GM11168 (cell line): ENCODE data around the gene CPPED1.
"Not testable (repeated sequence)": the region's sequence is repeated elsewhere in the genome, so short reads cannot be mapped to it uniquely, and the experiment has no call there.

Experiments
- in situ Hi-C: fragments of 300-500 bp; cut with MboI; formaldehyde crosslinking; loops from one replicate; pipeline ENCODE4 v1.12.0; 2022; ENCODE audit warnings: low sequenced_read_pairs; ENCODE audit not compliant: unreplicated experiment

Gene CPPED1

DNA sequence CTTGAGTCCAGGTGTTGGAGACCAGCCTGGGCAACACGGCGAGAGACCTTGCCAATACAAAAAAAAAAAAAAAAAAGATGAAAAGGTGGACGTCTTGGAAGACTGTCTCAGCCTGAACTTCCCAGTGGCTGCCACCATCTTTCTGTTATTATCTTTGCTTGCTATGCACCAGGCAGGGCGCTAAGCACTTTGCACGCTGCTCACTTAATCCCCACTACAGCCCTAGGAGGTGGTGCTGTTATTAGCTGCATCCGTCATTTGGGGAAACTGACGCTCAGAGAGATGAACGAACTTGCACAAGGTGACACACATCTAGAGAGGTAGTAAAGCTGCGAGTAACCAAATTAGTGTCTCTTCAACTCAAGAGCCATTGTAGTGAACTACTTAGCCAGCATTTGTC is 708 bp upstream of the CPPED1 start:
- in situ Hi-C loops = no loop called here

GRCh38 chr16:12802661-12803060 is 1.0 kb downstream of the CPPED1 start:
- in situ Hi-C loops = no loop called here

GRCh38 chr16:12802048-12802447 is 1.6 kb downstream of the CPPED1 start:
- in situ Hi-C loops = no loop called here

- in situ Hi-C loops = no loop called here
Measured at GRCh38 chr16:12801511-12802042, 2.1 kb downstream of the CPPED1 start.

DNA sequence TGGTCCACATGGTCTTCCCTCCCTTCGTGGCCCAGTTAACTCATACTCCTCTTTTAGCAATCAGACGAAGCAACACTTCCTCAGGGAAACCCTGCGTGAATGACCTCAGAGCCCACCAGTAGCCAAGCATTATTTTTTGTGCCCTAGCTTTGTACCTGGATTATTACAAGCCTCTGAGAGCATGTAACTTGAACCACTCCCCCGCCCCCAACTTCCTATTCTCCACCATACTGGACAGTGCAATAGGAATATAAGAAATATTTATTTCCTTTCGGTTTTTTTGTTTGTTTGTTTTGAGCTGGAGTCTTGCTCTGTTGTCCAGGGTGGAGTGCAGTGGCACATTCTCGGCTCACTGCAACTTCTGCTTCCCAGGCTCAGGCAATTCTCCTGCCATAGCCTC is 2.9 kb downstream of the CPPED1 start:
- in situ Hi-C loops = no loop called here

DNA sequence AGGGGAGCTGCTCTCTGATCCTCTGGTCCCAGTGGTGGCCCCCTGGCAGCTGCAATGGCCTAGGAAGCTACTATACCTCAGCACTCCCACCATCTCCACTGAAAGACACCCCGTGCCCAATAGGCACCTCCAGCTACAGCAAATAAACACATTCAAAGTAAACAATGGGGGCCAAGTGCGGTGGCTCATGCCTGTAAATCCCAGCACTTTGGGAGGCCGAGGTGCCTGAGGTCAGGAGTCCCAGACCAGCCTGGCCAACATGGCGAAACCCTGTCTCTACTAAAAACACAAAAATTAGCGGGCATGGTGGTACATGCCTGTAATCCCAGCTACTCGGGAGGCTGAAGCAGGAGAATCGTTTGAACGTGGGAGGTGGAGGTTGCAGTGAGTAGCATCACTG is 3.7 kb downstream of the CPPED1 start:
- in situ Hi-C loops = not testable (repeated sequence)

DNA sequence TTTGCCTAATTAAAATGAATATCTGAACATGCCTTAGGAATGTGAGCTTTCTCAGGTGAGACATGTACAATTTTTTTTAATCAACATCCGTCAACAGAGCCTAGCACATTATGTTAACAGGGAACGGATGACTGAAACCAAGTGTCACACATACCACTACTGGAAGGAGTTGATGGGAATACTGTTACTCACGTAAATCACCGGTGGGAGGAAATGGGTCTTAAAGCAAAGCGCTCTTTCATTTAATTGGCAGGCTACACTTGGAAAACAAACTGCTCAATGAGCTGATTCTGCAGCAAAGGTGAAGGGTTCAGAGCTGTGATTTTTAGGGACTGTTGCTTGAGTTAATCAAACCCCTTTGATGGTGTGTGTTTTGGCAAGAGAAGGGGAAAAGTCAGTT is 4.8 kb downstream of the CPPED1 start:
- in situ Hi-C loops = no loop called here

GRCh38 chr16:12798171-12798570 is 5.5 kb downstream of the CPPED1 start:
- in situ Hi-C loops = no loop called here

- in situ Hi-C loops = no loop called here
Measured at GRCh38 chr16:12796498-12796897, 7.2 kb downstream of the CPPED1 start.

GRCh38 chr16:12794486-12795387 is 8.9 kb downstream of the CPPED1 start:
- in situ Hi-C loops = no loop called here

- in situ Hi-C loops = no loop called here
Measured at GRCh38 chr16:12793865-12794240, 9.8 kb downstream of the CPPED1 start.

- in situ Hi-C loops = no loop called here
Measured at GRCh38 chr16:12793120-12793864, 10.4 kb downstream of the CPPED1 start.

- in situ Hi-C loops = not testable (repeated sequence)
Measured at GRCh38 chr16:12792528-12792927, 11.2 kb downstream of the CPPED1 start.

- in situ Hi-C loops = no loop called here
Measured at GRCh38 chr16:12791340-12791739, 12.3 kb downstream of the CPPED1 start.

DNA sequence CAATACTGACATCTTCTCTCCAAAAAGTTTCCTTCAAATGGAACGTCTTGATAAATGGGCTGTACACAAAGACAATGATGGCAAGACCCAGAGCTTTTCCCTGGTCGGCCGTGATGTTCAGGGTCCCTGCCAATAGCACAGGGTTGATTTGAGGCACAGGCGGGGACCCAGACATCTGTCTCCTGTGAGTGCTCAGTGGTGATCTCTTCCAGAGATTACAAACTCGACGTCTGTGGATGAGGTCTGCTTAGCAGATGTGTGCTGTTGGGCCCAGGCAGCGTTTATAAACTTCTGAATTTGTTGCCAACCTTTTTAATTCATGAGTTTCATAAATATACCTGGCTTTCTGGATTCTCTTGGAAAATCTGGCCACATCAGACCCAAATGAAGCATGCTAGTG is 14.9 kb downstream of the CPPED1 start:
- in situ Hi-C loops = no loop called here

- in situ Hi-C loops = no loop called here
Measured at GRCh38 chr16:12786081-12786480, 17.6 kb downstream of the CPPED1 start.

- in situ Hi-C loops = no loop called here
Measured at GRCh38 chr16:12784076-12784475, 19.6 kb downstream of the CPPED1 start.

DNA sequence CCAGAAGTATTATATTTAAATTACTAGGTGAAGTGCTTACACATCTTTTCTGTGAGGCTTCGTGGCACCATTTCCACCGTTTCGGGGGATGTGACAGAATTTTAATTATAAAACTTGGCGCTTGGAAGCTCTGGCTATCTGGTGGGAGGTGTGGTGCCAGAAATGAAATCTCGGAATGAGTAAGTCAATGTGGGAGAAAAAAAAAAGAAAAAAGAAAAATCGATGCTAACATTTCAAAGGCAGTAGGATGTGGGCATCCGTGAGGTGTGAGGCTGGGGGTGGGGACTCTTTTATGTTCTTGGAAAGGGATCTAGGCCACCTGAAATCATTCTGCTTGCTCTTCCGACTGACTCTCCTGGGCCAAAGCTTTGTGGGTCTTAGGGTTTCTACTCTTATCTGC is 21.9 kb downstream of the CPPED1 start:
- in situ Hi-C loops = no loop called here

GRCh38 chr16:12780467-12780866 is 23.2 kb downstream of the CPPED1 start:
- in situ Hi-C loops = no loop called here

DNA sequence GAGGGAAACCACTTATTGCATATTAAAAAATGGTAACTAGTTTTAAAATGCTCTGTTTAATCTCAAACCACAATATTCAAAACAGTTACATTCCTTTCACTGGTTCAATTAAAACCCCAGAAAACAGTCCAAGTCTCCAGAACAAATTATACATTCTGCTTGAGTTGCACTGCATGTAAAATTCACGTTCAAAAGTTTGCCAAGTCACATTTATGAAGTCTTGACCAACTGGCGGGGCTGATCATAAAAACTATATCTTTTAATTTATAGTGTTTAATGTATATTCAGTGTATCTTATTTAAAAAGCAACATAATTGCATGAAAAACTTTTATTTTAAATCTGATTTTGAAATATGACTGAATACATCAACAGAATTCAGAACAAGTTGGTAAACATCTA is 25.0 kb downstream of the CPPED1 start:
- in situ Hi-C loops = no loop called here

DNA sequence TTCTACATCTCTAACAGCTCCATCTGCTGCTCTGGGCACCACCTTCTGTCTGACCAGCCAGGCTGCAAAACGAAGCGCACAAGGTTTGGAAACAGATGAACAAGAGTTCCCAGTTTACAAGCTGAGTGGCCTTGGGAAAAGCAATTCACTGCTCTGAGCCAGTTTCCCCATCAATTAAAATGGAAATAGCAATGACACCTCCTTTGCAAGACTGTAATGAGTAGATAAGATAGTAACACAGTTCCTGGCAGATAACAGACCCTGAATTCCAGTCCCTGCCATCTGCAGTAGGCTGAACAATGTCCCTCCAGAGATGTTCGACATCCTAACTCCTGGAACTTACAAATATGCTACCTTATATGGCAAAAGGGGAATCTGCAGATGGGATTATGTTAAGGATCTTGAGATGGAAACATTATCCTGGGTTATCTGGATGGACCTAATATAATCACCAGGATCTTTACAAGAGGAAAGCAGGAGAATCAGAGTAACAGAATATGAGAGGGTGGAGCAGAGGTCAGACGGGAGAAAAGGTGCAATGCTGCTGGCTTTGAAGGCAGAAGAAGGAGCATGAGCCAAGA is 27.9 kb downstream of the CPPED1 start:
- in situ Hi-C loops = no loop called here
